ENCODE measurements around the gene MPND.
A peak's percentile ranks its signal among the peaks of the same experiment; 100 is the strongest.

Gene MPND

GRCh38 chr19:4402171-4403004 lies 59.0 kb downstream of the MPND start, which contains the start of gene CHAF1A:
CHAF1A (plus strand) TSS chr19:4402640; CDS start chr19:4402763, 123 bp downstream.
- peak; percentile 99 for DNase-seq (ENCODE audit: low read depth, low spot score)

- DNase-seq (ENCODE audit: low read depth, low spot score): no peak
These were observed 59.8 kb downstream of the MPND start for GRCh38 chr19:4403005-4403761.

- no peak for DNase-seq (ENCODE audit: low read depth, low spot score)
These were observed 62.6 kb downstream of the MPND start for GRCh38 chr19:4405977-4406376.

GRCh38 chr19:4406626-4407025 lies 63.3 kb downstream of the MPND start:
- DNase-seq (ENCODE audit: low read depth, low spot score): no peak

- DNase-seq (ENCODE audit: low read depth, low spot score): no peak
These were observed 66.0 kb downstream of the MPND start for GRCh38 chr19:4409123-4409933.
